IPS-18a (cell line): Measurements from ENCODE around the gene CALN1.

Experiments
- H3K27ac ChIP-seq: one replicate; pipeline ENCODE4 v1.5.1; 2013; ENCODE audit warnings: low read length
- H3K27me3 ChIP-seq: one replicate; pipeline ENCODE4 v1.6.1; 2013; ENCODE audit warnings: mild to moderate bottlenecking, low read length; ENCODE audit not compliant: control insufficient read depth, insufficient read depth
- H3K36me3 ChIP-seq: one replicate; pipeline ENCODE4 v1.6.1; 2013; ENCODE audit warnings: low read depth, low read length; ENCODE audit not compliant: control insufficient read depth
- H3K4me1 ChIP-seq: one replicate; pipeline ENCODE4 v1.6.1; 2013; ENCODE audit warnings: low read depth, low read length; ENCODE audit not compliant: control insufficient read depth
- H3K4me3 ChIP-seq: one replicate; pipeline ENCODE4 v1.5.1; 2013; ENCODE audit warnings: low read length
- H3K9ac ChIP-seq: one replicate; pipeline ENCODE4 v1.6.1; 2013; ENCODE audit warnings: mild to moderate bottlenecking, low read length, moderate library complexity
- H3K9me3 ChIP-seq: one replicate; pipeline ENCODE4 v1.6.1; 2013; ENCODE audit warnings: low read depth, low read length; ENCODE audit not compliant: control insufficient read depth

Gene CALN1

DNA sequence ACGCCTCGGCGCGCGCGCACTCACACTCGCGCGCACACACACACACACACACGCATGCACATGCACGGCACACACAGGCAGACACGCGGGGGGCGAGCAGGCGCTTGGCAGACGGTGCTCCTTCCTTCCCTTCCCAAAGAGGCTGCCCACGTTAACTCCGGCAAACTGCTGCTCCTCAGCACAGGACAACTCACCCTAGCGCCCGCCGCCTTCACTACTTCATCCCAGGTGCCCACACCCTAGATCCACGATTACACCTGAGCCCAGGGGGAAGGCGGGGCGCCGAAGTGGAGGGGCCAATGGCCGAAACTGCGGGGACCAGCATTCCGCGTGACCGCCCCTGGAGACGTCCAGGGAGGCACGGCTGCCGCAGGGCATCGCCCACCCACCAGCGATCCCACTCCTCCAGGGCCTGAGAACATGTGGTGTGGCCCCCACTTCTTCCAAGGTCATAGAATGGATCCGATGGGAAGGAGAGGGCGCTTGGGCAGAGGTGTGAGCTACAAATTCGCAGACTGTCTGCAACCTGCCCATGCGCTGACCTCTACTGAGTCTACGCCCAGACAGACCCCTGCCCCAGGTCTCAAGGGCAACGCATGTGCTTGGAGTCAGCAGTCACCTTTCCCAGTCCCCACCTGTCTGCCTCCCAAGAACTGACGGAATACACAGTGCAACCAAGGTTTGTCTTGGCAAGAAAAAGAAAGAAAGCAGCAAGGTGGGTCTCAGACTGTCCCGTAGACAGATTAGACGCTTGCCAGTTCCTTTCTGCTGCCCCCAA is 74.6 kb downstream of the CALN1 start:
- Histone ChIP-seq H3K4me1 (peaks cover 3% of the 10 kb centered on the region), H3K36me3 (no peaks in the 10 kb centered on the region)

DNA sequence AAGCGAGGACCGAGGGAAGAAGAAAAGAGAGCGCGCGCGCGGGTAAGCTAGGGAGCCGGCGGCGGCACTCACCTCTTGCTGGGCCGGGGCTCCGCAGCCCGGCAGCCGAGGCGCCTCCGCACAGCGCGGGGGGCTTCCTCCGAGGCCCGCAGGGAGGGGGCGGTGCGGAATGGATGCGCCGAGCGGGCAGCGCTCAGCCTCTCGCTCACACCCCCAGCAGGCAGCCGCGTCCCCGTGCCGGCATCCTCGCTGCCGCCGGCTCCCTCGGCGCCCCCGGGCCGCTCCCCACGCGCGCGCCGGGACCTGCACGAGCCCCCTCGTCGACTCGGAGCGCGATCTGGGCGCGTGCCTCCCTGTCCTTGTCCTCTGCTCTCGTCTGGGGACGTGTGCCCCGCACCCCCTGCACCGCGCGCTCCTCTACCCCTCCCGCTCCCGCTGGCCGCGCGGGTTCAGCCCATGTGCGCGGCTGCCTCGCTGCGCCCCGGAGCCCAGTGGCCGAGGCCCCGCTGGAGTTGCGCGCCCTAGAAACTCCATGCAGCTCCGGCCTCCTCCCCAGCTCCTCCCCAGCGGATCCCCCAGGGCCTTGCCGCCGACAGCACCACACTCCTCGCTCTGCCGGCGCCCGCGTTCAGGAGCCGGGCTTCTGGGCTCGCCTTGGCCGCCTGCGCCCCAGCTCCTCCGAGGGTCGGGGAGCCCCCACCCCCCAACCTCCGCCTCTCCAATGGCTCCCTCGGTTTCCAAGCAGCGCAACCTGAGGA is 75.3 kb downstream of the CALN1 start:
- no peaks in the 10 kb centered on the region for H3K36me3 ChIP-seq
- peak overlapping the region; percentile 56 for H3K9ac ChIP-seq
- peak overlapping the region; percentile 73 for H3K4me3 ChIP-seq

More for the DNA sequence above, 74.6 kb downstream of the CALN1 start:
- no peaks in the 10 kb centered on the region for H3K9me3 ChIP-seq
- H3K27ac ChIP-seq = no peak overlapping the region
- peaks cover 38% of the 10 kb centered on the region for H3K27me3 ChIP-seq
- H3K9ac ChIP-seq = peak overlapping the region; percentile 56
- H3K4me3 ChIP-seq = peak overlapping the region; percentile 73

DNA sequence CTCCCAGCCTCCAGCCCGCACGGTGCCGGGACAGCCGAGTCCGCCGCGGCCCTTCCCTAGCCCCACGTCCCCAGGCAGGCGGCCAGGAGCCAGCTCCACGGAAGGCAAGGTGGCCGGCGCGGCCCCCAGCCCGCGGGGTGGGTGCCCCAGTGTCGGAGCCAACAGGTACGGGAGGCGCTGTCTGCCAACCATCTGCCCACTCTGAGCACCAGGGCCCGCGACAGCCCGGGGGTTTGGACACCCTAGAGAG is 75.8 kb downstream of the CALN1 start:
- Histone ChIP-seq H3K36me3 (no peaks in the 10 kb centered on the region), H3K4me1 (peaks cover 3% of the 10 kb centered on the region), H3K9me3 (no peaks in the 10 kb centered on the region), H3K4me3 (peak overlapping the region; percentile 73), H3K27ac (no peak overlapping the region), H3K27me3 (peaks cover 38% of the 10 kb centered on the region), H3K9ac (peak overlapping the region; percentile 56)

More for the DNA sequence above, 75.3 kb downstream of the CALN1 start:
- H3K27me3 ChIP-seq = peaks cover 38% of the 10 kb centered on the region
- H3K27ac ChIP-seq = no peak overlapping the region
- H3K9me3 ChIP-seq = no peaks in the 10 kb centered on the region
- peaks cover 3% of the 10 kb centered on the region for H3K4me1 ChIP-seq

DNA sequence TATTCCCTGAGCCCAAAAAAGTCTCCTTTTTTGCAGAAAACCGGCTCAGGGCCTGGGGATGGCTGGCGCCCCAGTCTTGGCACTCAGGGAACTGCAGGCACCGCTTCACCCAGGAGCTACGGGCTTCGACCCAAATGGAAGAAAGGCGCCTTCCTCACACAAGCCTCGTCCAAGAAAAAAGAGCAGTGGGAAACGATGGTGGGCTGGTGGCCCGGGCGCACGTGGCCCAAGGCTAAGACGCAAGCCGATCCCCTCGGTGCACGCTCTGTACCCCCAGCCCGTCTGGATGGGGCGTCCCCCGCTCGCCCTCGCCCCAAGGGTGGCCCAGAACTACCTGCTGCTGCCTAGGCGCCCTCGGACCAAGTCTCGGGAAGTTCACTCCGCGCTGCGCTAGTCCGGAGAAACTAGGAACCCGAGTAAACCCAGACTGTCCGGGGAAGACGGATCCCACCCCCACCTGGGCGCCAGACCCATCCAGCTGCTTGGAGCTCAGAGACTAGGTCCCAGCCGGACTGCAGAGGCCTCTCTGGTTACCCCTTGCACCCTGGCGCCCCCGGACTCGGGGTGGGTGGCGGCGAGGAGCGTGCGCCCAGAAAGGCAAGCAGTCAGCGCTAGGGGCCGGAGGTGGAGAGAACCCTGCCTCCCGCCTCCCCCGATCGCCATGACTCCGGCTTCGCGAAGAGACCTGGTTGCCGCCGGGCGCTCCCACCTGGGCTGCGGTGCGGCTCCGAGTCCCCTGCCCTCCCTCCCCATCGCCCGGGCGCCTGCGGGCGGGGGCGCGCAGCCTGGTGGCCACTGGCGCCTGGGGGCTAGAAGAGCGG is 76.4 kb downstream of the CALN1 start:
- peaks cover 38% of the 10 kb centered on the region for H3K27me3 ChIP-seq
- no peak overlapping the region for H3K27ac ChIP-seq
- H3K9ac ChIP-seq = peak overlapping the region; percentile 56
- peaks cover 3% of the 10 kb centered on the region for H3K4me1 ChIP-seq
- H3K4me3 ChIP-seq = peak overlapping the region; percentile 73
- H3K36me3 ChIP-seq = no peaks in the 10 kb centered on the region
- H3K9me3 ChIP-seq = no peaks in the 10 kb centered on the region

DNA sequence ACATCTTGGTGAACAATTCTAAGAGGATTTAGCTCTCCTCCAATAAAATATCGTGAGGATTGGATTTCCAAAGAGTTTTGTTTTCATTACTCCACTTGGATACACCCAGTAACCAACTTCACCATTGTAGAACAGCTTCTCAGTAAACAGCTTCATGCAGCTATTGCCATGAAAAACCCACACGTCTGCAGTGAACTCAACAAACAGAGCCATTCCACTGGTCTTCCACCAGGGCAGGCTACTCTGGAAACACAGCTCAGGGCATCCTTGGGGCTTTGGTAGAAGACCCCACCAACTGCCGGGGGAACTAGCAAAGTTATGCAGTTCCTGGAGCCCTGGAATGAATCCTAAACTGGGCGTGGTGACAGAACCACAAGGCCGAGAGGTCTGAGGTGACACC is 77.4 kb downstream of the CALN1 start:
- peak overlapping the region; percentile 11 for H3K4me3 ChIP-seq
- no peak overlapping the region for H3K27ac ChIP-seq
- peaks cover 3% of the 10 kb centered on the region for H3K4me1 ChIP-seq
- H3K27me3 ChIP-seq = peaks cover 38% of the 10 kb centered on the region
- no peak overlapping the region for H3K9ac ChIP-seq
- no peaks in the 10 kb centered on the region for H3K9me3 ChIP-seq
- H3K36me3 ChIP-seq = no peaks in the 10 kb centered on the region

DNA sequence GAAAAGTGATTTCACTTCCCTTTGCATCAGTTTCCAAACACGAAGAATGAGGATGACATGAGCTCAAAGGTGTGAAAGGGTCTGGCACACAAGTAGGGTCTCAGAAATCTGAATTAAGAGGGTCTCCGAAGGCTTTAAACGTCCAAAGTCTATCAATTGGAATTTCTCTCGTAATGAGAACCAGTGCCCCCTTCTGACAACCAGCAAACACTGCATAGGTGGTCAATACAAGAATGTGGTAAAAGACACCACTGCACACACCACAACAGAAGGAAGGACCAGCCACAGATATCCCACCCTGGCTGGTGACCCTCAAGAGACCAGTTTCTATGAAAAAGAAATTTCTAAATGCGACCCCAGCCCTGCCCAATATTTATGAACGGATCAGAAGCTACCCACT is 78.1 kb downstream of the CALN1 start:
- H3K4me3 ChIP-seq = no peak overlapping the region
- no peaks in the 10 kb centered on the region for H3K36me3 ChIP-seq
- no peaks in the 10 kb centered on the region for H3K9me3 ChIP-seq
- peaks cover 38% of the 10 kb centered on the region for H3K27me3 ChIP-seq
- peaks cover 3% of the 10 kb centered on the region for H3K4me1 ChIP-seq
- no peak overlapping the region for H3K9ac ChIP-seq
- H3K27ac ChIP-seq = no peak overlapping the region

DNA sequence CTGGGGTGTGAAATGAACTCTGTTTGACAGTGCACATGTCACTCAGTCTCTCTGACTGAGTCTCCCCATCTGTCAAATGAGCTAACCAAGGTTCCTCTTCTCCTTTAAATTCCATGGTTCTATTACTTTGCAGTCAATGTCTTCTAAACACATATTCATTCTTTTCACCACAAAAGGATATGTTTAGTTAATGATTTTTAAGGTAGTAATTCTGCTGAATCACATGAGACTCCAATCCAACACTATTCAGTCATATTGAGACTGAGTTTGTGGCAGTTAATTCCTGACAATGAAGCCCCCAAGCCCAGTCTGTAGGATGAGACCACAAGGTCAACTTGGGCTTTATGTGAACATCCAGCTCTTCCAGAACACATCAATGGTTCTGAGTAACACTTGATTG is 85.3 kb downstream of the CALN1 start:
- H3K36me3 ChIP-seq = no peaks in the 10 kb centered on the region
- H3K27me3 ChIP-seq = no peaks in the 10 kb centered on the region
- no peak overlapping the region for H3K27ac ChIP-seq
- no peaks in the 10 kb centered on the region for H3K4me1 ChIP-seq
- no peak overlapping the region for H3K9ac ChIP-seq
- no peak overlapping the region for H3K4me3 ChIP-seq
- no peaks in the 10 kb centered on the region for H3K9me3 ChIP-seq

DNA sequence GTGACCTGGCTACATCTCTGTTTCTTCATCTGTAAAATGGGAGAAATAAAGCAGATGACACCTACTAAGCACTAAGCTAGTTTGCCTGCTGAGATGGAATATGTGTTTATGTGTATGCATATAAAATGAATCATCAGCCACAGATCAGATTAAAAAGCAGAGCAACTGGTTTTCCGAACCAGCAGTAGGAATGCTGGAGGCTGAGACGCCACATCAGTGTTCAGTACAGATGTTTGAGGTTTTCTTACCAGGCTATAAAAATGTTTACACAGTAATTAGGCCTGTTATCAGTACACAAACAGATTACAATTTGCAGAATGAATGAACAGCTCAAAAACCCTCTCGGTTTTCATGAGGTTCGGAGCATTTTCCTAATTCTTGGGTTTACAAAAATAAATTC is 85.8 kb downstream of the CALN1 start:
- H3K4me1 ChIP-seq = no peaks in the 10 kb centered on the region
- H3K36me3 ChIP-seq = no peaks in the 10 kb centered on the region
- no peak overlapping the region for H3K27ac ChIP-seq
- no peaks in the 10 kb centered on the region for H3K27me3 ChIP-seq
- H3K9ac ChIP-seq = no peak overlapping the region
- H3K4me3 ChIP-seq = no peak overlapping the region
- H3K9me3 ChIP-seq = no peaks in the 10 kb centered on the region

DNA sequence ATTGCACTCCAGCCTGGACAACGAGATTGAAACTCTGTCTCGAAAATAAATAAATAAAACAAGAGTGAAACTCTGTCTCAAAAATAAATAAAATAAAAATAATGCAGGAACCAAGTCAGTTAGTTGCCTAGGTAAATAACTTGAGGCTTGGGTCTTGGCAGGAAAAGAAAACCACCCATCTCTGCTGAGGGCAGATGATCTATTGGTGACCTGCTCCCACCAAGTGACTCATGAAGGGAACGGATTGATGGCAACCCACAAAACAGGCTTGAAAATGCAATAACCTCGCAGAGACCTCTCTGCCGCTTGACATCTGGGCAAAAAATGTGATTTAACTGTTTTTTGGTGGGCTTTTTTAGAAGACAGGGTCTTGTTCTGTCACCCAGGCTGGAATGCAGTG is 86.6 kb downstream of the CALN1 start:
- Histone ChIP-seq H3K27me3 (no peaks in the 10 kb centered on the region), H3K36me3 (no peaks in the 10 kb centered on the region), H3K27ac (no peak overlapping the region), H3K4me3 (no peak overlapping the region), H3K9ac (no peak overlapping the region), H3K9me3 (no peaks in the 10 kb centered on the region), H3K4me1 (no peaks in the 10 kb centered on the region)

DNA sequence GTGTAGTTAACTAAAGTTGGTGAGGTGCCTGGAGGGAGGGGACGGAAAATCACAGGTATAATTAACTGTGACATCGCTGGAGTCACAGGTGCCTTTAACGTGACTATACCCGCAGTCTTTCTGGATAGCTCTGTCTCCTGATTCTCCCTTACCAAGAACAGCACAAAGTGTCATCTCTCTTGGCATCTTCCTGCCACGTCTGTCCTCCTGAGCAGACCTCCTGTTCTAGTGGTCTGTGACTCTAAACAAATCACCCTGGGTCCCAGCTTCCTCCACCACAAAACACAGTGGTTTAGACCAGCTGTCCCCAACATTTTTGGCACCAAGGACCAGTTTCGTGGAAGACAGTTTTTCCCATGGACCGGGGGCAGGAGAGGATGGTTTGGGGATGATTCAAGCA is 90.5 kb downstream of the CALN1 start:
- no peak overlapping the region for H3K27ac ChIP-seq
- H3K27me3 ChIP-seq = no peaks in the 10 kb centered on the region
- no peak overlapping the region for H3K4me3 ChIP-seq
- no peaks in the 10 kb centered on the region for H3K36me3 ChIP-seq
- H3K4me1 ChIP-seq = no peaks in the 10 kb centered on the region
- H3K9me3 ChIP-seq = no peaks in the 10 kb centered on the region
- H3K9ac ChIP-seq = no peak overlapping the region

DNA sequence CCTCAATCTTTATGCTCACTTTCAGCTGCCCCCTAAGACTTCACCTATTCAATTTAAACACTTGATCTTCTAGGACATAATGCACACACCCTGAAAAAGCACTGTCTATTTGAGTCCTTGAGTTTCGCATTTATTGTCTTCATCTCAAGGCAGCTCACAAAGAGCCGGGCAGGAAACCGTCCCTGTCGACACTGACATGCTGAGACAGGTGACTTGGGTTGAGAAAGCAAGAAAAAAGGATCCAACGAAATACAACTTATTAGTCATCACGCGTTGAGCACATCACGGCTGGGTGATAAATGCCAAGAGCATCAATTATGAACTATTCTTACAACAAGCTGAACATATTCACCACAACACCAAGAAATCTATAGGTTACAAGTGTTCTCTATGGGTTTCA is 91.1 kb downstream of the CALN1 start:
- Histone ChIP-seq H3K36me3 (no peaks in the 10 kb centered on the region), H3K27me3 (no peaks in the 10 kb centered on the region), H3K9ac (no peak overlapping the region), H3K4me1 (no peaks in the 10 kb centered on the region), H3K4me3 (no peak overlapping the region), H3K9me3 (no peaks in the 10 kb centered on the region), H3K27ac (no peak overlapping the region)
